Loucy (cell line): ENCODE data around the gene ARRB1.

Source experiments
- H2AFZ ChIP-seq: fragments of 200-600 bp; sonication (generic); 2 replicates; pipeline ENCODE4 v1.6.0; 2016; ENCODE audit warnings: antibody characterized with exemption, mild to moderate bottlenecking, low read length, moderate library complexity
- H3F3A ChIP-seq: fragments of 200-600 bp; 2 replicates; pipeline ENCODE4 v1.6.0; 2016; ENCODE audit warnings: antibody characterized with exemption, low read depth, mild to moderate bottlenecking
- H3K27me3 ChIP-seq: fragments of 200-600 bp; sonication (generic); 2 replicates; pipeline ENCODE4 v1.6.1; 2014; ENCODE audit warnings: low read length, mild to moderate bottlenecking; ENCODE audit not compliant: insufficient read depth, poor library complexity, severe bottlenecking
- H3K36me3 ChIP-seq: fragments of 200-600 bp; sonication (generic); 2 replicates; pipeline ENCODE4 v1.6.1; 2016; ENCODE audit warnings: low read length; ENCODE audit not compliant: insufficient read depth
- H3K4me1 ChIP-seq: fragments of 200-600 bp; sonication (generic); 2 replicates; pipeline ENCODE4 v1.5.1; 2014; ENCODE audit warnings: low read length, mild to moderate bottlenecking; ENCODE audit not compliant: insufficient read depth, poor library complexity, severe bottlenecking
- H3K4me2 ChIP-seq: fragments of 200-600 bp; sonication (generic); 2 replicates; pipeline ENCODE4 v1.6.0; 2014; ENCODE audit warnings: antibody characterized with exemption, low read length, low read depth, mild to moderate bottlenecking; ENCODE audit not compliant: poor library complexity, severe bottlenecking
- H3K4me3 ChIP-seq: fragments of 200-600 bp; sonication (generic); 2 replicates; pipeline ENCODE4 v1.5.1; 2014; ENCODE audit warnings: low read length, mild to moderate bottlenecking, mixed read lengths; ENCODE audit not compliant: poor library complexity, severe bottlenecking
- H3K79me2 ChIP-seq: fragments of 200-600 bp; sonication (generic); 2 replicates; pipeline ENCODE4 v1.6.1; 2014; ENCODE audit warnings: low read length; ENCODE audit not compliant: insufficient read depth
- H3K9ac ChIP-seq: fragments of 200-600 bp; sonication (generic); 2 replicates; pipeline ENCODE4 v1.6.0; 2014; ENCODE audit warnings: mild to moderate bottlenecking, low read depth, low read length, moderate library complexity; ENCODE audit not compliant: poor library complexity, severe bottlenecking
- H3K9me2 ChIP-seq: fragments of 200-600 bp; sonication (generic); replicated peaks from 2 replicates; pipeline ENCODE4 v1.6.1; 2016; ENCODE audit warnings: low read depth, low read length, mixed read lengths
- H3K9me3 ChIP-seq: fragments of 200-600 bp; sonication (generic); 2 replicates; pipeline ENCODE4 v1.6.1; 2014; ENCODE audit warnings: mild to moderate bottlenecking, antibody characterized with exemption, low read length, low read depth; ENCODE audit not compliant: insufficient read depth
- H4K20me1 ChIP-seq: fragments of 200-600 bp; sonication (generic); 2 replicates; pipeline ENCODE4 v1.6.0; 2014; ENCODE audit warnings: antibody characterized with exemption, low read length, mild to moderate bottlenecking; ENCODE audit not compliant: insufficient read depth, poor library complexity, severe bottlenecking
- EZH2phosphoT487 ChIP-seq: fragments of 200-600 bp; IDR thresholded peaks from 2 replicates; pipeline ENCODE4 v1.6.1; 2018; ENCODE audit warnings: antibody characterized with exemption, mild to moderate bottlenecking, moderate library complexity, borderline replicate concordance
- TF ChIP-seq, protein P1 (sequence below): fragments of 200-600 bp; sonication (generic); conservative IDR thresholded peaks from 2 replicates; pipeline ENCODE4 v1.5.1; 2014; ENCODE audit warnings: mild to moderate bottlenecking, antibody characterized with exemption, low read length

The ARRB1 gene

DNA sequence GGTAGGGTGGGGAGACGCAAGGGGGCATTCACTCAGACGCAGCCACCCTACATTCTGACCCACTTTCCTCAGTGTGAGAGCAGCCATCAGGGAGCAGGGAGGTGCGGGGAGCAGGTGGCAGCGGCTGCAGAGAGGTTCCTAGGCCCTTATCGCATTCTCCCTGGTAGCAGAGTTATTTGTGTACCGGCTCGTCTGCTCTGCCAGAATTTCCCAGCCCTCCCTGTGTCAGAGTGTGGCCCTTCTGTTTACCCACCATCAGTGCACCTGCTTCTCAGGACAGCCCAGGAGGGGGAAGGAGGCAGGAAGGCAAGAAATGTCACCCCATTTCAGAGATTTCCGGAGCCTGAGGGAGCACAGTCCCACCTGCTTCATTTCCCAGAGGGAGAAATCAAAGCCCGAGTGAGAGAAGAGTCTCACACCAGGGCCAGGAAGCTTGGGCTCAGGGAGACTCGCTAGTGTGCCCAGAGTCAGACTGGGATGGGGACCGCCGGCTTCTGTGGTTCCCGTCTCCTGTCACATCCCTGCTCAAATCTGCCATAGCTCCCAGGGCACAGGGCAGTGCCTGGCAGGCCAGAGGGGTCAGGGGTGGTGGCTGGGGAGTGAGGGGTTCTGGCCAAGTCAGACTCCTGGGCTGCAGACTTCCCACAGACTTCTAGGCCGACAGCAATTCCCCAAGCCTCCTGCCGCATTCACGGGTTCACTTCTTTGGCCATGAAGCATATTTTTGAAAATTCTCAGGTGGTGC lies 49.7 kb downstream of the ARRB1 start:
- H3K4me3 ChIP-seq = no peak overlapping the region
- H3F3A ChIP-seq = no peaks in the 10 kb centered on the region
- no peaks in the 10 kb centered on the region for H3K4me1 ChIP-seq
- no peak overlapping the region for H3K4me2 ChIP-seq
- no peak overlapping the region for H3K9ac ChIP-seq
- no peak for TF ChIP-seq EZH2phosphoT487
- TF ChIP-seq, protein P1, sequence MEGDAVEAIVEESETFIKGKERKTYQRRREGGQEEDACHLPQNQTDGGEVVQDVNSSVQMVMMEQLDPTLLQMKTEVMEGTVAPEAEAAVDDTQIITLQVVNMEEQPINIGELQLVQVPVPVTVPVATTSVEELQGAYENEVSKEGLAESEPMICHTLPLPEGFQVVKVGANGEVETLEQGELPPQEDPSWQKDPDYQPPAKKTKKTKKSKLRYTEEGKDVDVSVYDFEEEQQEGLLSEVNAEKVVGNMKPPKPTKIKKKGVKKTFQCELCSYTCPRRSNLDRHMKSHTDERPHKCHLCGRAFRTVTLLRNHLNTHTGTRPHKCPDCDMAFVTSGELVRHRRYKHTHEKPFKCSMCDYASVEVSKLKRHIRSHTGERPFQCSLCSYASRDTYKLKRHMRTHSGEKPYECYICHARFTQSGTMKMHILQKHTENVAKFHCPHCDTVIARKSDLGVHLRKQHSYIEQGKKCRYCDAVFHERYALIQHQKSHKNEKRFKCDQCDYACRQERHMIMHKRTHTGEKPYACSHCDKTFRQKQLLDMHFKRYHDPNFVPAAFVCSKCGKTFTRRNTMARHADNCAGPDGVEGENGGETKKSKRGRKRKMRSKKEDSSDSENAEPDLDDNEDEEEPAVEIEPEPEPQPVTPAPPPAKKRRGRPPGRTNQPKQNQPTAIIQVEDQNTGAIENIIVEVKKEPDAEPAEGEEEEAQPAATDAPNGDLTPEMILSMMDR = no peak
- H4K20me1 ChIP-seq = peaks cover 26% of the 10 kb centered on the region
- H3K9me2 ChIP-seq = no peaks in the 10 kb centered on the region
- H3K27me3 ChIP-seq = no peaks in the 10 kb centered on the region
- H3K9me3 ChIP-seq = no peaks in the 10 kb centered on the region
- H3K79me2 ChIP-seq = peaks cover 72% of the 10 kb centered on the region
- peaks cover 5% of the 10 kb centered on the region; the same call in 1 of the 2 replicates for H3K36me3 ChIP-seq
- H2AFZ ChIP-seq = no peak overlapping the region

DNA sequence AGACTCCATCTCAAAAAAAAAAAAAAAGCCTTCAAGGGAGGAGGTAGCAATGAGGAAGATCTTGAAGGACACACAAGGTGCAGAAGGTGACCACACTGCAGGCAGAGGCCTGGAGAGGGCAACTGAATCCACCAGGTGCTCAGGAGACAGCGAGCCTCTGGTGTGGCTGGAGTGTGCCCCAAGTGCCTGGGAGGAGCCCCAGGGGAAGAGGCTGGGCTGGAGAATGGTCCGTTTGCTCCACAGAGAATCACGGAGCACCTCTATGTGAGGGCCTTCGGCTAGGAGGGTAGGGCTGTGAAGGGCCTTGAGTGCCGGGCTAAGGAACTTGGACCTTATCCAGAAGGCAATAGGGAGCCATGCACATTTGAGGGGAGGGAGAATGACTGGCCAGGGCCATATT lies 50.3 kb downstream of the ARRB1 start:
- H3K9me3 ChIP-seq = no peaks in the 10 kb centered on the region
- H3K79me2 ChIP-seq = peaks cover 72% of the 10 kb centered on the region
- no peak overlapping the region for H3K9ac ChIP-seq
- H4K20me1 ChIP-seq = peaks cover 26% of the 10 kb centered on the region
- H3K27me3 ChIP-seq = no peaks in the 10 kb centered on the region
- H3F3A ChIP-seq = no peaks in the 10 kb centered on the region
- no peaks in the 10 kb centered on the region for H3K4me1 ChIP-seq
- TF ChIP-seq, protein P1 = no peak
- TF ChIP-seq EZH2phosphoT487 = no peak
- no peak overlapping the region for H3K4me3 ChIP-seq
- H3K9me2 ChIP-seq = no peaks in the 10 kb centered on the region
- H2AFZ ChIP-seq = no peak overlapping the region
- peaks cover 8% of the 10 kb centered on the region; the same call in 1 of the 2 replicates for H3K36me3 ChIP-seq
- H3K4me2 ChIP-seq = no peak overlapping the region

DNA sequence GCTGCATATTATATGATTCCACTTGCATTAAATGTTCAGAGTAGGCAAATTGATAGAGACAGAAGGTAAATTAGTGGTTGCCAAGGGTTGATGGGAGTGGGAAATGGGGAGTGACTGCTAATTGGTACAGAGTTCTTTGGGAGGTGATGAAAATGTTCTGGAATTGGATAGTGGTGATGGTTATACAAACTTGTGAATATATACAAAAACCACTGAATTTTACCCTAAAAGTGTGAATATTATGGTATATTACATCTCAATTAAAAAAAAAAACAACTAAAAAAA lies 52.5 kb downstream of the ARRB1 start:
- Histone ChIP-seq H3F3A (no peaks in the 10 kb centered on the region), H3K79me2 (peaks cover 76% of the 10 kb centered on the region), H3K9ac (no peak overlapping the region), H3K4me1 (no peaks in the 10 kb centered on the region), H3K9me2 (no peaks in the 10 kb centered on the region), H3K4me3 (no peak overlapping the region), H3K4me2 (no peak overlapping the region), H4K20me1 (peaks cover 31% of the 10 kb centered on the region), H2AFZ (no peak overlapping the region), H3K27me3 (no peaks in the 10 kb centered on the region), H3K36me3 (peaks cover 9% of the 10 kb centered on the region; the same call in 1 of the 2 replicates), H3K9me3 (no peaks in the 10 kb centered on the region)
- TF ChIP-seq, protein P1 = no peak
- TF ChIP-seq EZH2phosphoT487 = no peak
